SU-DHL-6 (cell line): ENCODE data around the gene CLDN4.

ENCODE experiments used
- H2AFZ ChIP-seq: fragments of 200-600 bp; sonication (generic); 2 replicates; pipeline ENCODE4 v1.6.1; 2014; ENCODE audit warnings: low read depth, mild to moderate bottlenecking, moderate library complexity, mixed read lengths, antibody characterized with exemption, low read length; ENCODE audit not compliant: severe bottlenecking
- H3F3A ChIP-seq: fragments of 200-600 bp; shearing (Covaris generic); 2 replicates; pipeline ENCODE4 v1.6.0; 2016; ENCODE audit warnings: antibody characterized with exemption, mild to moderate bottlenecking; ENCODE audit not compliant: insufficient read depth
- H3K27ac ChIP-seq: fragments of 200-600 bp; sonication (generic); 2 replicates; pipeline ENCODE4 v1.5.1; 2016; ENCODE audit warnings: low read depth, mild to moderate bottlenecking, low read length, moderate library complexity, mixed read lengths
- H3K27me3 ChIP-seq: fragments of 200-600 bp; sonication (generic), shearing (Covaris generic); 2 replicates; pipeline ENCODE4 v1.6.0; 2014; ENCODE audit warnings: mild to moderate bottlenecking, low read length
- H3K36me3 ChIP-seq: fragments of 200-600 bp; sonication (generic); 2 replicates; pipeline ENCODE4 v1.6.1; 2014; ENCODE audit warnings: mild to moderate bottlenecking, low read length, mixed read lengths
- H3K4me2 ChIP-seq: fragments of 300-600, 200-600 bp; shearing (Covaris generic), sonication (generic); 2 replicates; pipeline ENCODE4 v1.6.0; 2014; ENCODE audit warnings: low read length, low read depth, mild to moderate bottlenecking; ENCODE audit not compliant: poor library complexity, severe bottlenecking
- H3K4me3 ChIP-seq: fragments of 200-600 bp; sonication (generic); 2 replicates; pipeline ENCODE4 v1.5.1; 2014; ENCODE audit warnings: antibody characterized with exemption, low read length, mild to moderate bottlenecking, mixed read lengths; ENCODE audit not compliant: insufficient read depth, poor library complexity, severe bottlenecking
- H3K79me2 ChIP-seq: fragments of 200-600 bp; sonication (generic); 2 replicates; pipeline ENCODE4 v1.6.1; 2014; ENCODE audit warnings: mild to moderate bottlenecking, low read length, moderate library complexity; ENCODE audit not compliant: insufficient read depth
- H3K9ac ChIP-seq: fragments of 200-600 bp; sonication (generic); 2 replicates; pipeline ENCODE4 v1.7.0; 2014; ENCODE audit warnings: mild to moderate bottlenecking, low read length
- H3K9me2 ChIP-seq: fragments of 200-600 bp; sonication (generic); replicated peaks from 2 replicates; pipeline ENCODE4 v1.6.1; 2014; ENCODE audit warnings: low read length; ENCODE audit not compliant: insufficient read depth
- H3K9me3 ChIP-seq: fragments of 200-600 bp; sonication (generic); 2 replicates; pipeline ENCODE4 v1.6.1; 2014; ENCODE audit warnings: low read length, mixed read lengths; ENCODE audit not compliant: insufficient read depth
- H4K20me1 ChIP-seq: fragments of 200-600 bp; sonication (generic); 2 replicates; pipeline ENCODE4 v1.6.1; 2014; ENCODE audit warnings: low read depth, mild to moderate bottlenecking, antibody characterized with exemption, low read length, moderate library complexity, mixed read lengths
- CTCF ChIP-seq: fragments of 200-600 bp; sonication (generic); IDR thresholded peaks from one replicate; pipeline ENCODE4 v1.5.1; 2017; ENCODE audit warnings: antibody characterized with exemption, mild to moderate bottlenecking, low read length, moderate library complexity; ENCODE audit not compliant: insufficient read depth, poor library complexity, severe bottlenecking
- EZH2phosphoT487 ChIP-seq: fragments of 200-600 bp; sonication (generic), shearing (Covaris generic); conservative IDR thresholded peaks from 2 replicates; pipeline ENCODE4 v1.6.1; 2018; ENCODE audit warnings: mild to moderate bottlenecking, antibody characterized with exemption, low read length, moderate library complexity, mixed read lengths

CLDN4 gene

GRCh38 chr7:73882047-73882402 lies 51.2 kb downstream of the CLDN4 start:
- no peaks in the 10 kb centered on the region for H3K9me2 ChIP-seq
- no peak overlapping the region for H2AFZ ChIP-seq
- H3K79me2 ChIP-seq = no peaks in the 10 kb centered on the region
- H3K9ac ChIP-seq = no peak overlapping the region
- no peaks in the 10 kb centered on the region for H3F3A ChIP-seq
- H3K9me3 ChIP-seq = no peaks in the 10 kb centered on the region
- H3K27me3 ChIP-seq = peaks cover 3% of the 10 kb centered on the region; the same call in 1 of the 2 replicates
- H3K36me3 ChIP-seq = no peaks in the 10 kb centered on the region
- no peaks in the 10 kb centered on the region for H4K20me1 ChIP-seq
- no peak for TF ChIP-seq EZH2phosphoT487
- no peak for TF ChIP-seq CTCF
- H3K4me3 ChIP-seq = no peak overlapping the region
- H3K27ac ChIP-seq = no peak overlapping the region
- no peak overlapping the region for H3K4me2 ChIP-seq
